Gastroesophageal sphincter (tissue), 4 donors: ENCODE results near the gene ZNF106. TPM values are rescaled to one million over a fixed set of nuclear protein-coding genes. Genes with fewer than 3 reads are reported as not detected.

Experiments
- ATAC-seq: fragments of 150-250 bp; one replicate; pipeline ENCODE4 v1.9.1; 2016; ENCODE audit warnings: mild to moderate bottlenecking, moderate library complexity
- H3K27ac ChIP-seq, 4 donors: fragments of 200-600 bp; sonication (generic) in 3 of 4; 1 replicate in 3 of 4; 2 replicates in 1 of 4; pipeline ENCODE4 v1.5.1; 2016 to 2019
- H3K27me3 ChIP-seq: fragments of 200-600 bp; sonication (generic); one replicate; pipeline ENCODE4 v1.5.1; 2019
- H3K36me3 ChIP-seq, 2 donors: fragments of 200-600 bp; sonication (generic); one replicate each; pipeline ENCODE4 v1.5.1; 2019; ENCODE audit warnings: control low read depth in 1 of 2
- H3K4me1 ChIP-seq, 3 donors: fragments of 200-600 bp; sonication (generic); 1 replicate in 2 of 3; 2 replicates in 1 of 3; pipeline ENCODE4 v1.5.1; 2016 to 2019; ENCODE audit warnings: control low read depth in 2 of 3
- H3K4me3 ChIP-seq, 2 donors: fragments of 200-600 bp; sonication (generic); one replicate each; pipeline ENCODE4 v1.5.1; 2019; ENCODE audit warnings: mild to moderate bottlenecking in 1 of 2, moderate library complexity in 1 of 2
- H3K9me3 ChIP-seq, 3 donors: fragments of 200-600 bp; sonication (generic); one replicate each; pipeline ENCODE4 v1.5.1; 2017 to 2019; ENCODE audit warnings: control low read depth in 2 of 3
- EP300 ChIP-seq: sonication (generic); formaldehyde crosslinking; IDR thresholded peaks from one replicate; pipeline ENCODE4 v1.6.1; 2017; ENCODE audit warnings: antibody characterized with exemption, mild to moderate bottlenecking
- POLR2A ChIP-seq, 2 donors: fragments of 450-650 bp; IDR thresholded peaks; one replicate each; pipeline ENCODE4 v1.6.1; 2017; ENCODE audit warnings: antibody characterized with exemption in 2 of 2, mild to moderate bottlenecking in 2 of 2, moderate library complexity in 1 of 2
- POLR2AphosphoS5 ChIP-seq: sonication (generic); formaldehyde crosslinking; IDR thresholded peaks from one replicate; pipeline ENCODE4 v1.6.1; 2017; ENCODE audit warnings: antibody characterized with exemption
- WGBS, 2 donors: methylation state at CpG; one replicate each; pipeline ENCODE4 v1.1.5; 2018; ENCODE audit warnings: low coverage in 1 of 2; 5-methylcytosine and 5-hydroxymethylcytosine counted together
- total RNA-seq, 4 donors: library from RNA; depleted of rRNA; stranded (reverse); fragments of >200 nt; gene quantifications; one replicate each; pipeline ENCODE4 v1.1.0, GENCODE V29; 2016
- TF ChIP-seq, protein P1 (sequence below), 4 experiments: fragments of 200-600 bp in 2 of 4; fragments of 450-650 bp in 2 of 4; sonication (generic) in 1 of 4; IDR thresholded peaks; one replicate each; pipeline ENCODE4 v1.5.1; 2017 to 2019; ENCODE audit warnings: antibody characterized with exemption in 4 of 4, mild to moderate bottlenecking in 2 of 4, moderate library complexity in 2 of 4

The ZNF106 gene
- total RNA-seq, 4 donors from 2014 or later: 118 to 592 (median 369) TPM

DNA sequence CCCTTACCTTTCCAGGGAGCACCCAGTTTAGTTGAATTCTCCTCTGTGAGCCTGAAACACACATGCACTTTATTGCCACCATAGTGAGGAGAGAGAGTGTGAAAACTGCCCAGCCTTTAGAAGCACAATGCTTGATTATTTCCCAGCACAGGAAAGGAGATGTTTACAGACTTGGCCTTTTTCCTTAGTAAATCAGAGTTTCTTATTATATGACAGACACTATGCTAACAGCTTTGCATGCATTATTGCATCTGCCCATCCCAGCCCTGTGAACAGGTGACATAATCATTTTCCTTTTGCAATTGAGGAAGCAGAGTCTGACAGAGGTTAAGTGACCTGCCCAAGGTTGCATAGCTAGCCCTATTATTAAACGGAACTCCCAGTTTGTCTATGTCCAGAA is 95.1 kb downstream of the ZNF106 start:
- Histone ChIP-seq H3K27me3 (no peaks in the 10 kb centered on the region), H3K36me3 (peaks cover 0 to 27% of the 10 kb centered on the region in 2 donors), H3K4me3 (no peak overlapping the region), H3K4me1 (no peaks in the 10 kb centered on the region), H3K27ac (no peak overlapping the region), H3K9me3 (no peaks in the 10 kb centered on the region)
- TF ChIP-seq, protein P1, sequence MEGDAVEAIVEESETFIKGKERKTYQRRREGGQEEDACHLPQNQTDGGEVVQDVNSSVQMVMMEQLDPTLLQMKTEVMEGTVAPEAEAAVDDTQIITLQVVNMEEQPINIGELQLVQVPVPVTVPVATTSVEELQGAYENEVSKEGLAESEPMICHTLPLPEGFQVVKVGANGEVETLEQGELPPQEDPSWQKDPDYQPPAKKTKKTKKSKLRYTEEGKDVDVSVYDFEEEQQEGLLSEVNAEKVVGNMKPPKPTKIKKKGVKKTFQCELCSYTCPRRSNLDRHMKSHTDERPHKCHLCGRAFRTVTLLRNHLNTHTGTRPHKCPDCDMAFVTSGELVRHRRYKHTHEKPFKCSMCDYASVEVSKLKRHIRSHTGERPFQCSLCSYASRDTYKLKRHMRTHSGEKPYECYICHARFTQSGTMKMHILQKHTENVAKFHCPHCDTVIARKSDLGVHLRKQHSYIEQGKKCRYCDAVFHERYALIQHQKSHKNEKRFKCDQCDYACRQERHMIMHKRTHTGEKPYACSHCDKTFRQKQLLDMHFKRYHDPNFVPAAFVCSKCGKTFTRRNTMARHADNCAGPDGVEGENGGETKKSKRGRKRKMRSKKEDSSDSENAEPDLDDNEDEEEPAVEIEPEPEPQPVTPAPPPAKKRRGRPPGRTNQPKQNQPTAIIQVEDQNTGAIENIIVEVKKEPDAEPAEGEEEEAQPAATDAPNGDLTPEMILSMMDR (IDR thresholded peaks at IDR 0.05): no peak
- no peak for TF ChIP-seq EP300
- TF ChIP-seq POLR2AphosphoS5: no peak
- TF ChIP-seq POLR2A (IDR thresholded peaks at IDR 0.05): no peak
- 43 to 56% methylated on average over 1 of the region's 1 CpG for whole genome bisulfite sequencing, 2 donors
- no peak for ATAC-seq

DNA sequence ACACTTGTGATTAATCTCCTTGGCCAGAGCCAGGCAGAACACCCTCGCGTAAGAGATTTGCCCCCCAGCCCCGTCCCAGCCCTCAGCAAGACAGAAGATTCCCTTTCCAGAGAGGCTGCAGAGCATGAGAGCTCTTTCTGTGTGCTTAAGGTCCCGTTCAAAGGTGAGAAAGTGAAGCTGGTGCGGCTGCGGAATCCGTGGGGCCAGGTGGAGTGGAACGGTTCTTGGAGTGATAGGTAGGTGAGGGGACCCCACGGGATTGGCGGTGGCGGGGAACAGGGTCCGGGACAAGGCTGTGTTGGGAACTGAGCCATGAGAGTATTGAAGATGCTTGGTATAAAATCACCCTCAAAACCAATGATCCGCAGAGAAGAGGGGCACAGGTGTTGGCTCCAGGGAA is 96.8 kb downstream of the ZNF106 start:
- Histone ChIP-seq H3K27ac (no peak overlapping the region), H3K4me1 (no peaks in the 10 kb centered on the region), H3K27me3 (no peaks in the 10 kb centered on the region), H3K4me3 (no peak overlapping the region), H3K9me3 (no peaks in the 10 kb centered on the region), H3K36me3 (peaks cover 0 to 13% of the 10 kb centered on the region in 2 donors)
- TF ChIP-seq POLR2AphosphoS5 (no peak), EP300 (no peak), POLR2A (IDR thresholded peaks at IDR 0.05) (no peak)
- TF ChIP-seq, protein P1 (IDR thresholded peaks at IDR 0.05): no peak
- 81 to 93% methylated on average over 6 to 9 of the region's 13 CpGs for WGBS, 2 donors
- no peak for ATAC-seq

DNA sequence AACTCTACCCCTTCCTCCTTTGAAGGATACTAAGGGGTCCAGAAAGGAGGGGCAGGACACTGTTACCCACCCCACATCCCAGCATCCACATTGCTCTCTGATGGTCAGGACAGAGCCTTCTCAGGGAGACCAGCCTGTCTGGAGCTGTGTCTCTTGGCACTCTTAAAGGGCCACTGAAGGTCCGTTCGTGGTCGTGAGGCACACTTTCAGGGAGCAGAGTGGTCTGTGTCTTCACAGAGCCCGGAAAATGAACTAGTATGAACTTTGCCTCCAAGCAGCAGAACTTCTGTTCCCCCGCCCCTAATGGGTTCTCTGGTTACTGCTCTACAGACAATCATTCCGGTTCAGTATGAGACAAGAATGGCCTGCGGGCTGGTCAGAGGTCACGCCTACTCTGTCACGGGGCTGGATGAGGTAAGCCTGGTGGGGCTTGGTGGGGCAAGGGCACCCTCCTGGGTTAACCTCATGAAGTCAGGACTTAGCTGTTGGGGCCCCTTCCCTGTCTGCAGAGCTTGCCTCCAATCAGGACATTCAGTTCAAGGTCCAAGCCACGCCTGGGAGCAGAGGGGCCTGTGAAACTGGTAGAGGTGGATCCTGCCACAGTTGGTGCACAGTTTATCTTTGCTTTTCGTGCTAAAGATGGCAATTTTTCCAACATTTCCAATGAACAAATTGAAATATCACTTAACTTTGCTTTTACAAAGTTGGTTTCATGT is 98.5 kb downstream of the ZNF106 start:
- Histone ChIP-seq H3K4me3 (no peak overlapping the region), H3K9me3 (no peaks in the 10 kb centered on the region), H3K27me3 (no peaks in the 10 kb centered on the region), H3K36me3 (peaks cover 0 to 19% of the 10 kb centered on the region in 2 donors), H3K27ac (no peak overlapping the region), H3K4me1 (no peaks in the 10 kb centered on the region)
- no peak for TF ChIP-seq POLR2AphosphoS5
- TF ChIP-seq, protein P1 (IDR thresholded peaks at IDR 0.05): no peak
- no peak for TF ChIP-seq POLR2A (IDR thresholded peaks at IDR 0.05)
- TF ChIP-seq EP300: no peak
- ATAC-seq: no peak
- 83 to 88% methylated on average over 2 to 7 of the region's 11 CpGs for WGBS, 2 donors

DNA sequence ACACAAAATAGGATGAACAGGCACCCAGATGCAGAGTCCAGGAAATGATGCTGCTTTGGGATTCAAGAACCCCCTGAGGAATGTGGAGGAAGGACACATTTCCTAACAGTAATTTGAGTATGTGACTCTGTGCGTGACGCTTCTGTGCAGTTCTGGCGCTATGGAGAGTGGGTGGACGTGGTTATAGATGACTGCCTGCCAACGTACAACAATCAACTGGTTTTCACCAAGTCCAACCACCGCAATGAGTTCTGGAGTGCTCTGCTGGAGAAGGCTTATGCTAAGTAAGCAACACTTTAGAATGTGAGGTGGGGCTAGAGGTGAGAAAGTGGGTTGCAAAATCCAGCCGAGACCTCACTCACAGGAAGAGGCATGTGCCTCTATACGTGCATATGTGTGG is 103.3 kb downstream of the ZNF106 start:
- Histone ChIP-seq H3K9me3 (no peaks in the 10 kb centered on the region), H3K27me3 (no peaks in the 10 kb centered on the region), H3K36me3 (peaks cover 0 to 38% of the 10 kb centered on the region in 2 donors), H3K4me3 (no peak overlapping the region), H3K27ac (no peak overlapping the region), H3K4me1 (no peaks in the 10 kb centered on the region)
- ATAC-seq: no peak
- WGBS, 2 donors: 68 to 90% methylated on average over 2 to 4 of the region's 8 CpGs
- TF ChIP-seq EP300 (no peak), POLR2A (IDR thresholded peaks at IDR 0.05) (no peak), POLR2AphosphoS5 (no peak)
- TF ChIP-seq, protein P1 (IDR thresholded peaks at IDR 0.05): no peak
